ENCODE measurements around the gene ZNF134.

ZNF134 gene

GRCh38 chr19:57587529-57587928 lies 26.5 kb upstream of the ZNF134 start:
- peaks cover 44 to 78% (median 67%) of the 10 kb centered on the region in 5 donors for H3K9me3 ChIP-seq (ENCODE audit: control insufficient read depth in 5 of 5, low read length in 5 of 5)
- no peak overlapping the region for H3K27ac ChIP-seq (ENCODE audit: low read depth, low read length)
- H3K36me3 ChIP-seq (ENCODE audit: control insufficient read depth in 5 of 5, insufficient read depth in 5 of 5, low read length in 5 of 5), result peaks cover 20 to 37% (median 34%) of the 10 kb centered on the region in 5 donors
- peak overlapping the region in 4 of 5 donors; percentile 18 to 45 (median 34) for H3K4me3 ChIP-seq (ENCODE audit: low read depth in 1 of 5, low read length in 5 of 5)
- H3K4me1 ChIP-seq (ENCODE audit: control insufficient read depth in 5 of 5, insufficient read depth in 5 of 5, low read length in 5 of 5), result peaks cover 7 to 18% (median 18%) of the 10 kb centered on the region in 5 donors
- H3K9ac ChIP-seq (ENCODE audit: low read length in 5 of 5), result no peak overlapping the region
- peaks cover 0 to 2% (median 0%) of the 10 kb centered on the region in 5 donors for H3K27me3 ChIP-seq (ENCODE audit: control insufficient read depth in 5 of 5, insufficient read depth in 4 of 5, low read length in 5 of 5)

GRCh38 chr19:57599377-57599760 lies 14.7 kb upstream of the ZNF134 start:
- Histone ChIP-seq H3K27me3 (ENCODE audit: control insufficient read depth in 5 of 5, insufficient read depth in 4 of 5, low read length in 5 of 5) (no peaks in the 10 kb centered on the region), H3K27ac (ENCODE audit: low read depth, low read length) (no peak overlapping the region), H3K4me3 (ENCODE audit: low read depth in 1 of 5, low read length in 5 of 5) (peak overlapping the region; percentile 78 to 97 (median 92)), H3K36me3 (ENCODE audit: control insufficient read depth in 5 of 5, insufficient read depth in 5 of 5, low read length in 5 of 5) (peaks cover 1 to 12% (median 8%) of the 10 kb centered on the region in 5 donors), H3K9me3 (ENCODE audit: control insufficient read depth in 5 of 5, low read length in 5 of 5) (peaks cover 6 to 24% (median 15%) of the 10 kb centered on the region in 5 donors), H3K4me1 (ENCODE audit: control insufficient read depth in 5 of 5, insufficient read depth in 5 of 5, low read length in 5 of 5) (peaks cover 0 to 16% (median 14%) of the 10 kb centered on the region in 5 donors), H3K9ac (ENCODE audit: low read length in 5 of 5) (peak overlapping the region in 3 of 5 donors; percentile 65 to 86 (median 78))

- H3K9ac ChIP-seq (ENCODE audit: low read length in 5 of 5), result peak within 1 kb of the TSS in 4 of 5 donors; percentile 65 to 86 (median 76)
- no peaks in the 10 kb centered on the region for H3K27me3 ChIP-seq (ENCODE audit: control insufficient read depth in 5 of 5, insufficient read depth in 4 of 5, low read length in 5 of 5)
- H3K4me1 ChIP-seq (ENCODE audit: control insufficient read depth in 5 of 5, insufficient read depth in 5 of 5, low read length in 5 of 5), result peaks cover 0 to 16% (median 14%) of the 10 kb centered on the region in 5 donors
- H3K36me3 ChIP-seq (ENCODE audit: control insufficient read depth in 5 of 5, insufficient read depth in 5 of 5, low read length in 5 of 5), result peaks cover 6 to 17% (median 13%) of the 10 kb centered on the region in 5 donors
- no peak within 1 kb of the TSS for H3K27ac ChIP-seq (ENCODE audit: low read depth, low read length)
- peak within 1 kb of the TSS; percentile 78 to 97 (median 92) for H3K4me3 ChIP-seq (ENCODE audit: low read depth in 1 of 5, low read length in 5 of 5)
- peaks cover 10 to 29% (median 20%) of the 10 kb centered on the region in 5 donors for H3K9me3 ChIP-seq (ENCODE audit: control insufficient read depth in 5 of 5, low read length in 5 of 5)
Observed at GRCh38 chr19:57599761-57600383, 14.2 kb upstream of the ZNF134 start, which contains the start of gene ZNF530. TSS of gene ZNF530 (plus strand) at chr19:57599885. CDS start at chr19:57604346, 4,461 bp downstream.

- no peak overlapping the region for H3K27ac ChIP-seq (ENCODE audit: low read depth, low read length)
- H3K4me1 ChIP-seq (ENCODE audit: control insufficient read depth in 5 of 5, insufficient read depth in 5 of 5, low read length in 5 of 5), result peaks cover 0 to 10% (median 0%) of the 10 kb centered on the region in 5 donors
- H3K9ac ChIP-seq (ENCODE audit: low read length in 5 of 5), result peak overlapping the region in 1 of 5 donors; percentile 16
- peak overlapping the region in 3 of 5 donors; percentile 6 to 14 (median 12) for H3K4me3 ChIP-seq (ENCODE audit: low read depth in 1 of 5, low read length in 5 of 5)
- no peaks in the 10 kb centered on the region for H3K27me3 ChIP-seq (ENCODE audit: control insufficient read depth in 5 of 5, insufficient read depth in 4 of 5, low read length in 5 of 5)
- H3K36me3 ChIP-seq (ENCODE audit: control insufficient read depth in 5 of 5, insufficient read depth in 5 of 5, low read length in 5 of 5), result peaks cover 20 to 44% (median 33%) of the 10 kb centered on the region in 5 donors
- H3K9me3 ChIP-seq (ENCODE audit: control insufficient read depth in 5 of 5, low read length in 5 of 5), result peaks cover 37 to 69% (median 51%) of the 10 kb centered on the region in 5 donors
Observed at GRCh38 chr19:57606931-57607330, 7.1 kb upstream of the ZNF134 start.

- Histone ChIP-seq H3K9me3 (ENCODE audit: control insufficient read depth in 5 of 5, low read length in 5 of 5) (peaks cover 24 to 47% (median 28%) of the 10 kb centered on the region in 5 donors), H3K9ac (ENCODE audit: low read length in 5 of 5) (no peak overlapping the region), H3K4me1 (ENCODE audit: control insufficient read depth in 5 of 5, insufficient read depth in 5 of 5, low read length in 5 of 5) (peaks cover 10 to 19% (median 17%) of the 10 kb centered on the region in 5 donors), H3K4me3 (ENCODE audit: low read depth in 1 of 5, low read length in 5 of 5) (no peak overlapping the region), H3K36me3 (ENCODE audit: control insufficient read depth in 5 of 5, insufficient read depth in 5 of 5, low read length in 5 of 5) (peaks cover 9 to 22% (median 12%) of the 10 kb centered on the region in 5 donors), H3K27me3 (ENCODE audit: control insufficient read depth in 5 of 5, insufficient read depth in 4 of 5, low read length in 5 of 5) (no peaks in the 10 kb centered on the region), H3K27ac (ENCODE audit: low read depth, low read length) (no peak overlapping the region)
Observed at GRCh38 chr19:57611113-57611512, 2.9 kb upstream of the ZNF134 start.

- Histone ChIP-seq H3K36me3 (ENCODE audit: control insufficient read depth in 5 of 5, insufficient read depth in 5 of 5, low read length in 5 of 5) (peaks cover 13 to 48% (median 45%) of the 10 kb centered on the region in 5 donors), H3K4me1 (ENCODE audit: control insufficient read depth in 5 of 5, insufficient read depth in 5 of 5, low read length in 5 of 5) (peaks cover 0 to 19% (median 17%) of the 10 kb centered on the region in 5 donors), H3K27me3 (ENCODE audit: control insufficient read depth in 5 of 5, insufficient read depth in 4 of 5, low read length in 5 of 5) (no peaks in the 10 kb centered on the region), H3K9ac (ENCODE audit: low read length in 5 of 5) (no peak overlapping the region), H3K4me3 (ENCODE audit: low read depth in 1 of 5, low read length in 5 of 5) (peak overlapping the region; percentile 88 to 97 (median 96)), H3K27ac (ENCODE audit: low read depth, low read length) (no peak overlapping the region), H3K9me3 (ENCODE audit: control insufficient read depth in 5 of 5, low read length in 5 of 5) (peaks cover 49 to 71% (median 56%) of the 10 kb centered on the region in 5 donors)
Observed at GRCh38 chr19:57615346-57615745, 1.3 kb downstream of the ZNF134 start.

- H3K9ac ChIP-seq (ENCODE audit: low read length in 5 of 5), result peak overlapping the region in 1 of 5 donors; percentile 33
- peaks cover 0 to 3% (median 0%) of the 10 kb centered on the region in 5 donors for H3K27me3 ChIP-seq (ENCODE audit: control insufficient read depth in 5 of 5, insufficient read depth in 4 of 5, low read length in 5 of 5)
- peaks cover 0 to 5% (median 0%) of the 10 kb centered on the region in 5 donors for H3K4me1 ChIP-seq (ENCODE audit: control insufficient read depth in 5 of 5, insufficient read depth in 5 of 5, low read length in 5 of 5)
- H3K4me3 ChIP-seq (ENCODE audit: low read depth in 1 of 5, low read length in 5 of 5), result peak overlapping the region; percentile 41 to 96 (median 88)
- peaks cover 91 to 100% (median 98%) of the 10 kb centered on the region in 5 donors for H3K9me3 ChIP-seq (ENCODE audit: control insufficient read depth in 5 of 5, low read length in 5 of 5)
- peaks cover 44 to 78% (median 70%) of the 10 kb centered on the region in 5 donors for H3K36me3 ChIP-seq (ENCODE audit: control insufficient read depth in 5 of 5, insufficient read depth in 5 of 5, low read length in 5 of 5)
- no peak overlapping the region for H3K27ac ChIP-seq (ENCODE audit: low read depth, low read length)
Observed at GRCh38 chr19:57620673-57621348, 6.8 kb downstream of the ZNF134 start.

GRCh38 chr19:57623091-57623490 lies 9.0 kb downstream of the ZNF134 start:
- peak overlapping the region in 3 of 5 donors; percentile 65 to 96 (median 88) for H3K4me3 ChIP-seq (ENCODE audit: low read depth in 1 of 5, low read length in 5 of 5)
- peaks cover 40 to 57% (median 48%) of the 10 kb centered on the region in 5 donors for H3K36me3 ChIP-seq (ENCODE audit: control insufficient read depth in 5 of 5, insufficient read depth in 5 of 5, low read length in 5 of 5)
- peaks cover 0 to 5% (median 0%) of the 10 kb centered on the region in 5 donors for H3K4me1 ChIP-seq (ENCODE audit: control insufficient read depth in 5 of 5, insufficient read depth in 5 of 5, low read length in 5 of 5)
- no peak overlapping the region for H3K27ac ChIP-seq (ENCODE audit: low read depth, low read length)
- H3K9ac ChIP-seq (ENCODE audit: low read length in 5 of 5), result no peak overlapping the region
- peaks cover 0 to 3% (median 0%) of the 10 kb centered on the region in 5 donors for H3K27me3 ChIP-seq (ENCODE audit: control insufficient read depth in 5 of 5, insufficient read depth in 4 of 5, low read length in 5 of 5)
- peaks cover 74 to 95% (median 90%) of the 10 kb centered on the region in 5 donors for H3K9me3 ChIP-seq (ENCODE audit: control insufficient read depth in 5 of 5, low read length in 5 of 5)

GRCh38 chr19:57632987-57633831 lies 19.2 kb downstream of the ZNF134 start, which contains the start of gene ZNF211:
TSS of gene ZNF211 (plus strand) at chr19:57633168. CDS start at chr19:57633347, 179 bp downstream.
- Histone ChIP-seq H3K36me3 (ENCODE audit: control insufficient read depth in 5 of 5, insufficient read depth in 5 of 5, low read length in 5 of 5) (peaks cover 22 to 35% (median 28%) of the 10 kb centered on the region in 5 donors), H3K9me3 (ENCODE audit: control insufficient read depth in 5 of 5, low read length in 5 of 5) (peaks cover 20 to 42% (median 28%) of the 10 kb centered on the region in 5 donors), H3K27me3 (ENCODE audit: control insufficient read depth in 5 of 5, insufficient read depth in 4 of 5, low read length in 5 of 5) (no peaks in the 10 kb centered on the region), H3K9ac (ENCODE audit: low read length in 5 of 5) (peak within 1 kb of the TSS; percentile 75 to 95 (median 87)), H3K4me3 (ENCODE audit: low read depth in 1 of 5, low read length in 5 of 5) (peak within 1 kb of the TSS; percentile 89 to 95 (median 93)), H3K4me1 (ENCODE audit: control insufficient read depth in 5 of 5, insufficient read depth in 5 of 5, low read length in 5 of 5) (peaks cover 0 to 18% (median 14%) of the 10 kb centered on the region in 5 donors), H3K27ac (ENCODE audit: low read depth, low read length) (no peak within 1 kb of the TSS)

Measured in subcutaneous abdominal adipose tissue (tissue), 5 donors.